HuH-7 (cell line): Measurements from ENCODE around the gene ARHGEF7.

ENCODE experiments used
- DNase-seq: peaks from one replicate; pipeline ENCODE4 v3.0.0; 2011; ENCODE audit warnings: low spot score

Gene ARHGEF7

GRCh38 chr13:111225810-111226546 lies 110.9 kb downstream of the ARHGEF7 start:
- DNase-seq = no peak

- DNase-seq = no peak
Observed at GRCh38 chr13:111227405-111227804, 112.3 kb downstream of the ARHGEF7 start.

DNA sequence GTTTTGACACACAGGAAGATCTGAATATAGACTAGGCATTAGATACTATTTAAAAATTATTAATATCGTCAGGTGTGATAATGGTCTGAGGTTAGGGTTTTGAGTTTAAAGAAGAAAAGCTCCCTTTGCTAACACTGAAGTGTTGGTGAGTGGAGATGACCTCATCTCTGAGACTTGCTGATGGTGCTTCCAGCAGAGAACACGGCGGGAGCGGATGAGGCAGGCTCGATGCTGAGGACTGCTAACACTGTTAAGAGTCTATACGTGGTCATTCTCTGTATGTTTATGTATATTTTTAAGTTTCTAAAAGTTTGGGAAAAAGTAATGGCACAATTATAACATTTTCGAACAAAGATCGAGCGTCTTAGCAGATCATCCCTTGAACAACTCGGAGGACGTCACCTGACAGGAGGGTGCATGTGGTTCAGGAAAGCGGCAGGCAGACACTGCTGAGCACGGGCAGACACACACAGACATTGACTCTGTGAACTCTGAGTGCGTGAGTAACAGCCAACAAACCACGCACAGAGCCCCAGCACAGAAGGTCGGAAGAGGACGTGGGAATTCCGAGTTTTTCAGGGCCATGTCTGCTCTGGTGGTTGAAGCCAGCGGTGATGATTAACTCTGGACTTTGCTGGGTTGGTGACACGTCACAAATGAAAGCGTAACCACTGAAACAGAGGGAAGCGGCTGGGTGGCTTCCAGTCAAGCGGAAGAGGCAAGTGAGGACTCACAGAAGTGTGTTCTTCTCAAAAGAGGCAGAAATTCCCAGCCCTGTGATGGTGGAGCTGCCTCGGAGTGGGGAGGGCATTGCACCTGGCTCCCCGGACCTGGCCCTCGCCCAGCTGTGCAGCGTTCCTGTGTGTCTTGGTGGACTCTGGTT lies 113.4 kb downstream of the ARHGEF7 start:
- no peak for DNase-seq

DNA sequence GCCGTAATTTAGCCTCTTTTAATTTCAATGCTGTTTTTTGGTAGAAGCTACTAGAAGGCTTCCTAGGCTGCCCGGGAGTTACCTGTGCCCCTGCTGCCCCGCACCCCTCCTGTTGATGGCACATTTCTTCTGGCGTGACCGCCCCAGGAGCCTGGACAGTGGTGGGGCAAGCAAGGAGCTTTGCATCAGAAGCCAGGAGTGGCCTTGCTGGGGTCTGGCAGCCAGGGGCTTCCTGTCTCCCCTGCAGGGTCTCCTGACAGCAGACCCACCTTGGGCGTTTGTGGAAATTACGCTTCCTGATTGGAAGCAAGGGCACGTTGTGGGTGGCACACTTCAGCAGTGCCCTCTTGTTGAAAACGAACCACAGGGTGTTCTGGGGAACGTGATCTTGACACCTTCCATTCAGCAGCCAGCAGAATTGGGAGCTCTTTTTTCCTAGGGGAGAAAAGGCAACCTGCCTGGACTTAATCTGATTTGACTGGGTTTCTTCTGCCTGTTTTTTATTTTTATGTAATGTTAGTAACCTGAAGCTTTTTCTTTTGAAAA lies 115.3 kb downstream of the ARHGEF7 start:
- no peak for DNase-seq

DNA sequence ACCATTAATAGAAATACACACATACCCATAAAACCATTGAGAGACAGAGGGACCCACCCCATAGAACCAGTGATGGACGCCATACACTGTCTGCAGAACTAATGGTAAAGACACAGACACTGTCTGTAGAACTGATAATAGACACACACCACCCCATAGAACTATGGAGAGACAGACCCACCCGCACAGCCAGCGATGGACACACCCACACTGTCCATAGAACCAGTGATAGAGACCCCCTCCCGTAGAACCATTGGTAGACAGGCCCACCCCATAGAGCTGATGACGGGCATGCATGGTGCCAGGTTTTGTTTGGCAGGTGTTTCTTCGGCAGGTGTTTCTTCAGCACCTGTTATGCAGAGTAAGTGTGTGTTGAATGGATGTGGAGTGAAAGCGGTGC lies 117.1 kb downstream of the ARHGEF7 start:
- DNase-seq = no peak

- DNase-seq = no peak
Observed at GRCh38 chr13:111233080-111233479, 118.0 kb downstream of the ARHGEF7 start.

DNA sequence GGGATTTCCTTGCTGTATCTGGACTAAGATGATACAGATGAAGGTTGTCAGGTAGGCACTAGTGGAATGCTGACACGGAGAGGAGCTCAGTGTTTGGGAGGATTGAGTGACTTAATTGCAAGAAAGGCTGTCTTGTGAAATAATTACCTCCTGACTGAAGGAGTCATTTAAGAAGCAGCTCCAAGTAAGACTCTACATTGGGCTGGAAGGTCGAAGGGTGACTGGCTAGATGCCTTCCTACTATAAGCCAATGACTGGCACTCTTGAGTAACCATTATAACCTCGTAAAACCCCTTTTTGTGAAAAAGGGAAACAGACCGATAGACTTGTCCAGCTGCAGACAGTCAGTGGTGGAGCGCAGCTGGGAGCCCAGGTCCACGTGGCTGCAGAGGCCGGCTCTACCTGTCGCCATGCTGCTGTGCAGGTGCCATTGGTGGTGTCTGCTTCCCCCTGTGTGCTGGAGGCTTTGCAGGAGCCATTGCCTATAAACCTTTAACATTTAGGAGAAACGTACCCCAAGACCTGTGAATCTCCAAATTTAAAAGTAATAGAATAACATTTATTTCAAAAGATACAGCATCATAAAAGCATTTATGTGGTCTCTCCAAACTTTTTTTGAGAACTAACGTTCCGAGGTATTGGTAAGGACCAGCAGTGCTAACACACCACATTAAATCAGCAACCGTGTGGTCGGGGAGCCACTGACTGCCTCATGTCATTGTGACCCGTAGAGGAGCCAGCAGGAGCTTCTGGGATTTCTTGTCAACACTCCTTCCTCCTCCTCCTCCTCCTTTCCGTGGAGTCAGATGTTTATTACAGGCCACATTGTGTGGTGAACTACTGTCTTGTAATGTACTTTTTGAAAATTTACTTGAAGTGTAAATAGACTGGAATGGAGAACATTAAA lies 124.9 kb downstream of the ARHGEF7 start:
- no peak for DNase-seq

GRCh38 chr13:111241006-111241755 lies 126.1 kb downstream of the ARHGEF7 start:
- DNase-seq = no peak

GRCh38 chr13:111241862-111242261 lies 126.8 kb downstream of the ARHGEF7 start:
- DNase-seq = no peak

GRCh38 chr13:111242585-111242984 lies 127.5 kb downstream of the ARHGEF7 start:
- no peak for DNase-seq

- no peak for DNase-seq
Observed at GRCh38 chr13:111243981-111244380, 128.9 kb downstream of the ARHGEF7 start.

GRCh38 chr13:111245576-111246384 lies 130.7 kb downstream of the ARHGEF7 start:
- DNase-seq = no peak

DNA sequence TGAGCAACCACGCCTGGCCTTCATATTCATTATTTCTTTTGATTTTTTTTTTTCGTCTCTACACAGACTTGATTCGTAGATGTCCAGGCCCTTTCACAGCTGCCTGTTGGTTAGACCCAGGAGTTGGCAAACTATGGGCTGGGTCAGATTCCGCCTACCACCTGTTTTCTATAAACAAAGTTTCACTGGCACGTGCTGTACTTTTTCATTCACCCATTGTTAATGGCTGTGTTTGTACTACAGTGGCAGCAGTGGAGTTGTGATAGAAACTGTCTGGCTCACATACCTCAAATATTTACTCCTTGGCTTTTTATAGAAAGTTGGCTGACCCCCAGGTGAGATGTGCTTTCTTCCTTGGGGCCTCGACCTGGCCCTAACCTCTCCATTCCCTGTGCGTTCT lies 132.4 kb downstream of the ARHGEF7 start:
- DNase-seq = no peak

GRCh38 chr13:111248822-111249221 lies 133.7 kb downstream of the ARHGEF7 start:
- no peak for DNase-seq

- DNase-seq = no peak
Observed at GRCh38 chr13:111249637-111250360, 134.7 kb downstream of the ARHGEF7 start.

DNA sequence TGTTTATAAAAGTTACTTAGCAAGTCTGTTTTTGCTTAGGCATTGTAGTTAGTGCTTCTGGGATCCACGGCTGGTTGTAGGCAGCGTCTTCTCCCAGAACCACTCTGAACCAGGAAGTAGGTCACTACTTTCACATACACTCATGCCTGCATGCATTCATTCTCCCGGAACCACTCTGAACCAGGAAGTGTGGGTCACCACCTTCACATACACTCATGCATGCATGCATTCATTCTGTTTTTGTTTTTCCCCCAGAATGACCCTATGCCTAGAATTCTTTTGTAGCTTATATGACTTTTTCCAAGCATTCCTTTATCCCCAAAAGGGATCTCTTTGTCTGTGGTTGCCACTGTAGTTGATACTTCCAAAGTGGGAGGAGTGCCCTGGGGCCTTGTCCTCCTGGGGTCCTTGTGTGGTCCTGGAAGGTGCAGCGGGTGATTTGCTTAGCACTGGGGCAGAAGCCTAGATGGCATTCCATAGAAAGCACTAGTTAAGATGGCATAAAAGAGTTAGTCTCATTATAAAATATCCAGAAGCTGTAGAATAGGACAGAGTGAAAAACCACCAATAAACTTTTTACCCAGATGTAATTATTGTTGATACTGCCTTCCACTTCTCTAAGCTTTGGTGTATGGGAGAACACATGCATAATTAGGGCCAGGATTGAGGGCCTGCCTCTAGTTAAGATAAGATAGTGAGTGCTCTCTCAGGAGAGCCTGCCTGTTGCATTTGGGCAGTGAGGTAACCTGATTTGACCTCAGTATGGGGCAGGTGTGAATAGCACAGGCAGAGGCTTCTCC lies 136.7 kb downstream of the ARHGEF7 start:
- no peak for DNase-seq

DNA sequence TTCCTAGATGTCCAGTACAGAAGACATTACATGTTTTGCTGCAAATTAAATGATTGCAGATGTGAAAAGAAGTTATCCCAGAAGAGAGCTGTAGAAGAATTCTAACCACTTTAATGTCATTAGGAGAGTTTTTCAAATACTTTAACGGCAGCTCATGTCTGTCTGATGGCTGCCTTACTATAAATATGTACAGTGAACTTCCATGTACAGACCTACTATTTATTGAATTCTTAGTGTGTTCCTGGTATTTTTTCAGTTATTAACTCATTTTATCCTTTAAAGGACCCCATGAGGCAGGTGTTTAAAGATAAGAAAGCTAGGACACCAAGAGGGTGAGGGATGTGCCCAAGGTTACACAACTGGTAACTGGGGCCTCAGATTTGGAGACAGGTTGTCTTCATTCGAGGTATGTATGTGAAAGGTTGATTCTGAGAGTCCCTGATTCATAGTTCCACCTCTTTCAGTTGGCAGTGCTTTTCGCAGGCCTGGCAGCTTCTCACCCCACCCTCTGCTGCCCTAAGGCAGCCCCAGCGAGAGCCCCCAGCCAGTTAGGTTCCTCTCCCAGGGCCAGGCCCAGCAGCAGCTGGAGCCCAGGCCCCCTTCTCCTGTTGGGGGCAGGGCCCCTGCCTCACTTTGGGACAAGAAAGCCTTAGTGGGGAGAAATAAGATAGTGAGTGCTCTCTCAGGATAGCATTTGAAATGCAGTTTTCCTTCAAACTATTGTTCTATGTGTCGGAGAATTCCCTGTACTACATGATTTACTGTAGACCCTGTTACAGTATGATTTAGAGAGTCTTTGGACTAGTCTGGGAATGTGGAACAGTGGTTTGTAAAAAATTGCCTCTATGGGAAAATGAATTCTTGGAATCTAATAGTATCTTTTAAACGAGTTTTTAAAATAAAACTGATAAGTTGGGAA lies 137.6 kb downstream of the ARHGEF7 start:
- no peak for DNase-seq
